Endodermal cell (in vitro differentiated cells): ENCODE results near the gene TMEM213. TPM values are rescaled to one million over a fixed set of nuclear protein-coding genes. Genes with fewer than 3 reads are reported as not detected.

Experiments used
- DNase-seq: peaks from one replicate; pipeline ENCODE4 v3.0.0-alpha.2; 2017
- H3K27ac ChIP-seq: 2 replicates; pipeline ENCODE4 v1.5.1; 2013; ENCODE audit warnings: mild to moderate bottlenecking, low read depth, low read length, moderate library complexity
- H3K27me3 ChIP-seq: 2 replicates; pipeline ENCODE4 v1.6.1; 2013; ENCODE audit warnings: mild to moderate bottlenecking, low read length, moderate library complexity; ENCODE audit not compliant: insufficient read depth, control insufficient read depth, poor library complexity, severe bottlenecking
- H3K36me3 ChIP-seq: 2 replicates; pipeline ENCODE4 v1.7.0; 2013; ENCODE audit warnings: mild to moderate bottlenecking, low read length, moderate library complexity; ENCODE audit not compliant: control insufficient read depth, insufficient read depth
- H3K4me1 ChIP-seq: one replicate; pipeline ENCODE4 v1.7.0; 2013; ENCODE audit warnings: low read length; ENCODE audit not compliant: control insufficient read depth, insufficient read depth
- H3K4me3 ChIP-seq: 2 replicates; pipeline ENCODE4 v1.5.1; 2013; ENCODE audit warnings: mild to moderate bottlenecking, low read length, moderate library complexity
- H3K9ac ChIP-seq: 2 replicates; pipeline ENCODE4 v1.6.1; 2013; ENCODE audit warnings: mild to moderate bottlenecking, low read length, moderate library complexity; ENCODE audit not compliant: poor library complexity, severe bottlenecking; ENCODE audit errors: extremely low read depth
- H3K9me3 ChIP-seq: 2 replicates; pipeline ENCODE4 v1.6.1; 2013; ENCODE audit warnings: mild to moderate bottlenecking, low read length, moderate library complexity; ENCODE audit not compliant: control insufficient read depth
- H3K27ac Mint-ChIP-seq: 2 replicates; pipeline ENCODE4 v1.8.0; 2020; ENCODE audit warnings: mixed read lengths
- H3K27me3 Mint-ChIP-seq: 2 replicates; pipeline ENCODE4 v1.8.0; 2021; ENCODE audit warnings: mild to moderate bottlenecking, mixed read lengths; ENCODE audit not compliant: insufficient read depth
- H3K36me3 Mint-ChIP-seq: 2 replicates; pipeline ENCODE4 v1.8.0; 2020; ENCODE audit warnings: low read depth, mixed read lengths
- H3K4me1 Mint-ChIP-seq: 2 replicates; pipeline ENCODE4 v1.8.0; 2020; ENCODE audit warnings: mixed read lengths
- H3K4me3 Mint-ChIP-seq: 2 replicates; pipeline ENCODE4 v1.8.0; 2020; ENCODE audit warnings: mild to moderate bottlenecking, moderate library complexity, mixed read lengths
- H3K9me3 Mint-ChIP-seq: 2 replicates; pipeline ENCODE4 v1.8.0; 2020; ENCODE audit warnings: mild to moderate bottlenecking, mixed read lengths
- CTCF ChIP-seq: fragments of 200-600 bp; sonication (generic); conservative IDR thresholded peaks from 2 replicates; pipeline ENCODE4 v1.5.0; 2021; ENCODE audit warnings: antibody characterized with exemption, mild to moderate bottlenecking
- WGBS, 2 experiments: methylation state at CpG; one replicate each; pipeline versions ENCODE4 v1.1.5 to v1.1.7; 2013; ENCODE audit warnings: missing lambda C conversion rate in 2 of 2, mixed read lengths in 1 of 2; ENCODE audit not compliant: insufficient coverage in 1 of 2, insufficient read length in 1 of 2; 5-methylcytosine and 5-hydroxymethylcytosine counted together
- total RNA-seq, 2 donors: library from RNA; stranded (reverse); fragmentation: NEBNext Ultra II Directional in 1 of 2; extraction: Animal tissue kit (Norgen Biotek cat#: 25700) in 1 of 2; gene quantifications; 2 replicates in 1 of 2; 3 replicates in 1 of 2; pipeline ENCODE4 v1.2.1, GENCODE V29; 2021

TMEM213 gene
- total RNA-seq, 2 donors from 2014 or later: not detected

- H3K9me3 Mint-ChIP-seq: no peaks in the 10 kb centered on the region
- no peak overlapping the region for H3K9ac ChIP-seq
- no peak overlapping the region for H3K4me3 ChIP-seq
- peaks cover 35% of the 10 kb centered on the region for H3K36me3 Mint-ChIP-seq
- no peaks in the 10 kb centered on the region for H3K27me3 Mint-ChIP-seq
- H3K27ac Mint-ChIP-seq: no peak overlapping the region
- peaks cover 28% of the 10 kb centered on the region for H3K4me1 Mint-ChIP-seq
- no peak overlapping the region for H3K4me3 Mint-ChIP-seq
- no peak for DNase-seq
- peaks cover 35% of the 10 kb centered on the region for H3K36me3 ChIP-seq
- peaks cover 19% of the 10 kb centered on the region for H3K4me1 ChIP-seq
- H3K27ac ChIP-seq: no peak overlapping the region
- TF ChIP-seq CTCF: no peak
- no peaks in the 10 kb centered on the region for H3K27me3 ChIP-seq
- H3K9me3 ChIP-seq: no peaks in the 10 kb centered on the region
Observed at GRCh38 chr7:138878856-138879255, 81.1 kb downstream of the TMEM213 start.

- Histone ChIP-seq H3K9me3 (no peaks in the 10 kb centered on the region), H3K9ac (no peak overlapping the region), H3K36me3 (peaks cover 35% of the 10 kb centered on the region), H3K27me3 (no peaks in the 10 kb centered on the region), H3K4me3 (no peak overlapping the region), H3K27ac (no peak overlapping the region), H3K4me1 (peaks cover 19% of the 10 kb centered on the region)
- no peak overlapping the region for H3K27ac Mint-ChIP-seq
- 95 to 100% methylated on average over 10 of the region's 10 CpGs for WGBS, 2 experiments
- DNase-seq: no peak
- no peaks in the 10 kb centered on the region for H3K27me3 Mint-ChIP-seq
- H3K4me3 Mint-ChIP-seq: no peak overlapping the region
- no peaks in the 10 kb centered on the region for H3K9me3 Mint-ChIP-seq
- H3K4me1 Mint-ChIP-seq: peaks cover 28% of the 10 kb centered on the region
- no peak for TF ChIP-seq CTCF
- peaks cover 35% of the 10 kb centered on the region for H3K36me3 Mint-ChIP-seq
Observed at GRCh38 chr7:138879356-138879755, 81.6 kb downstream of the TMEM213 start.

GRCh38 chr7:138880881-138881578, 83.2 kb downstream of the TMEM213 start:
- Histone ChIP-seq H3K4me1 (peaks cover 19% of the 10 kb centered on the region), H3K9ac (no peak overlapping the region), H3K9me3 (peaks cover 9% of the 10 kb centered on the region), H3K27ac (no peak overlapping the region), H3K4me3 (no peak overlapping the region), H3K36me3 (peaks cover 35% of the 10 kb centered on the region), H3K27me3 (no peaks in the 10 kb centered on the region)
- DNase-seq: no peak
- Mint-ChIP-seq H3K4me3 (no peak overlapping the region), H3K27ac (no peak overlapping the region), H3K36me3 (peaks cover 40% of the 10 kb centered on the region), H3K4me1 (peaks cover 34% of the 10 kb centered on the region), H3K9me3 (no peaks in the 10 kb centered on the region), H3K27me3 (no peaks in the 10 kb centered on the region)
- WGBS, 2 experiments: 90 to 95% methylated on average over 13 of the region's 13 CpGs
- TF ChIP-seq CTCF: no peak
